Progenitor cell of endocrine pancreas (in vitro differentiated cells): Measurements from ENCODE around the gene NTN1. TPM values are rescaled to one million over a fixed set of nuclear protein-coding genes. Genes with fewer than 3 reads are reported as not detected.
A peak's percentile ranks its signal among the peaks of the same experiment; 100 is the strongest.

Experiments
- DNase-seq: peaks from one replicate; pipeline ENCODE4 v3.0.0; 2021; ENCODE audit warnings: low spot score; ENCODE audit not compliant: unreplicated experiment
- H3K27ac Mint-ChIP-seq: 2 replicates; pipeline ENCODE4 v1.8.0; 2021; ENCODE audit warnings: mild to moderate bottlenecking, moderate library complexity, mixed read lengths
- H3K27me3 Mint-ChIP-seq: 2 replicates; pipeline ENCODE4 v1.8.0; 2021; ENCODE audit warnings: mixed read lengths
- H3K36me3 Mint-ChIP-seq: 2 replicates; pipeline ENCODE4 v1.8.0; 2022; ENCODE audit warnings: mixed read lengths; ENCODE audit not compliant: insufficient read depth
- H3K4me1 Mint-ChIP-seq: 2 replicates; pipeline ENCODE4 v1.8.0; 2021; ENCODE audit warnings: low read depth, mixed read lengths
- H3K4me3 Mint-ChIP-seq: 2 replicates; pipeline ENCODE4 v1.8.0; 2021; ENCODE audit warnings: low read depth, mild to moderate bottlenecking, moderate library complexity, mixed read lengths
- H3K9me3 Mint-ChIP-seq: 2 replicates; pipeline ENCODE4 v1.8.0; 2021; ENCODE audit warnings: low read depth, mixed read lengths
- CTCF ChIP-seq: fragments of 200-600 bp; sonication (generic); IDR thresholded peaks from one replicate; pipeline ENCODE4 v1.5.0; 2021; ENCODE audit warnings: antibody characterized with exemption, mild to moderate bottlenecking; ENCODE audit not compliant: unreplicated experiment
- total RNA-seq: library from RNA; stranded (reverse); gene quantifications from 2 replicates; pipeline ENCODE4 v1.2.1, GENCODE V29; 2021

NTN1 gene
- total RNA-seq, 1 donor from 2014 or later = 4.4 TPM

- H3K27ac Mint-ChIP-seq = no peak overlapping the region
- peaks cover 10% of the 10 kb centered on the region for H3K4me1 Mint-ChIP-seq
- H3K27me3 Mint-ChIP-seq = peaks cover 45% of the 10 kb centered on the region
- no peak overlapping the region for H3K4me3 Mint-ChIP-seq
- H3K9me3 Mint-ChIP-seq = no peaks in the 10 kb centered on the region
- DNase-seq = no peak
- H3K36me3 Mint-ChIP-seq = no peaks in the 10 kb centered on the region
- TF ChIP-seq CTCF = no peak
Observed at GRCh38 chr17:9138161-9138717, 116.9 kb downstream of the NTN1 start.

GRCh38 chr17:9139695-9140094 lies 118.4 kb downstream of the NTN1 start:
- Mint-ChIP-seq H3K4me1 (peaks cover 19% of the 10 kb centered on the region), H3K36me3 (no peaks in the 10 kb centered on the region), H3K27me3 (peaks cover 47% of the 10 kb centered on the region), H3K4me3 (no peak overlapping the region), H3K27ac (no peak overlapping the region), H3K9me3 (no peaks in the 10 kb centered on the region)
- no peak for DNase-seq
- TF ChIP-seq CTCF = no peak

- H3K36me3 Mint-ChIP-seq = no peaks in the 10 kb centered on the region
- no peak overlapping the region for H3K27ac Mint-ChIP-seq
- peaks cover 43% of the 10 kb centered on the region for H3K27me3 Mint-ChIP-seq
- H3K4me3 Mint-ChIP-seq = no peak overlapping the region
- H3K4me1 Mint-ChIP-seq = peaks cover 22% of the 10 kb centered on the region
- DNase-seq = no peak
- H3K9me3 Mint-ChIP-seq = no peaks in the 10 kb centered on the region
- no peak for TF ChIP-seq CTCF
Observed at GRCh38 chr17:9140550-9141424, 119.5 kb downstream of the NTN1 start.

- Mint-ChIP-seq H3K36me3 (no peaks in the 10 kb centered on the region), H3K4me1 (peaks cover 24% of the 10 kb centered on the region), H3K4me3 (no peak overlapping the region), H3K27me3 (peaks cover 44% of the 10 kb centered on the region), H3K27ac (no peak overlapping the region), H3K9me3 (no peaks in the 10 kb centered on the region)
- TF ChIP-seq CTCF = no peak
- DNase-seq = no peak
Observed at GRCh38 chr17:9141425-9141753, 120.1 kb downstream of the NTN1 start.

GRCh38 chr17:9142772-9143494 lies 121.6 kb downstream of the NTN1 start:
- no peak for TF ChIP-seq CTCF
- no peak overlapping the region for H3K4me3 Mint-ChIP-seq
- H3K4me1 Mint-ChIP-seq = peaks cover 20% of the 10 kb centered on the region
- H3K27ac Mint-ChIP-seq = peak overlapping the region; percentile 31
- H3K9me3 Mint-ChIP-seq = no peaks in the 10 kb centered on the region
- no peaks in the 10 kb centered on the region for H3K36me3 Mint-ChIP-seq
- H3K27me3 Mint-ChIP-seq = peaks cover 49% of the 10 kb centered on the region
- DNase-seq = no peak
